HCT116 (cell line): ENCODE measurements around the gene TRAPPC1. TPM values are rescaled to one million over a fixed set of nuclear protein-coding genes. Genes with fewer than 3 reads are reported as not detected.

Experiments used
- ATAC-seq: fragments of 200-7000 bp; cut with Tn5 transposase; 2 replicates; pipeline ENCODE4 v1.9.1; 2020; ENCODE audit warnings: mild to moderate bottlenecking, moderate library complexity
- BruUV-seq: library from RNA; stranded (reverse); fragments of 400-500 nt; replicated peaks from 2 replicates; lab custom pipeline; 2021; lab: Mats Ljungman, UMichigan
- CTCF ChIA-PET: fragments of 300-600 bp; sonication (Branson Sonifier 250); formaldehyde crosslinking; loops from one replicate; lab custom pipeline; 2021; ENCODE audit warnings: antibody characterized with exemption; lab: Charles Lee
- POLR2A ChIA-PET: fragments of 300-600, 350-600 bp; sonication (Branson Sonifier 250); formaldehyde crosslinking; loops from one replicate; lab custom pipeline; 2021; ENCODE audit warnings: antibody characterized with exemption; lab: Charles Lee
- RAD21 ChIA-PET, 2 experiments: fragments of 300-600 bp; sonication (Branson Sonifier 250); formaldehyde crosslinking; loops; one replicate each; lab custom pipeline; 2023; ENCODE audit warnings: low total read pairs in 2 of 2; ENCODE audit not compliant: uncharacterized antibody in 2 of 2, unreplicated experiment in 2 of 2, low non-redundant PET in 1 of 2; lab: Charles Lee
- DNase-seq: peaks from one replicate; pipeline ENCODE4 v3.0.0-alpha.2; 2010; ENCODE audit warnings: low read depth, low spot score
- H2AFZ ChIP-seq: fragments of 200-600 bp; shearing (Covaris generic), sonication (generic); 2 replicates; pipeline ENCODE4 v1.6.1; 2017; ENCODE audit warnings: low read depth, mixed run types, mixed read lengths, antibody characterized with exemption, low read length; ENCODE audit not compliant: poor library complexity, severe bottlenecking
- H3K27ac ChIP-seq: 2 replicates; pipeline ENCODE4 v1.5.1; 2012; ENCODE audit warnings: low read depth, low read length
- H3K27me3 ChIP-seq: fragments of 200-600 bp; sonication (generic); 2 replicates; pipeline ENCODE4 v1.6.1; 2016; ENCODE audit warnings: mixed run types, low read length, mixed read lengths; ENCODE audit not compliant: insufficient read depth
- H3K36me3 ChIP-seq, 2 experiments: fragments of 200-500 bp in 1 of 2; fragments of 200-600 bp in 1 of 2; sonication (Bioruptor generic) in 1 of 2; sonication (generic) in 1 of 2; 2 replicates each; pipeline versions ENCODE4 v1.5.1 to v1.6.1; 2014 to 2016; ENCODE audit warnings: low read length in 2 of 2, inconsistent platforms in 1 of 2, mixed read lengths in 1 of 2, mixed run types in 1 of 2; ENCODE audit not compliant: insufficient read depth in 2 of 2, control insufficient read depth in 1 of 2
- H3K4me1 ChIP-seq, 2 experiments: fragments of 200-600 bp in 1 of 2; sonication (generic) in 1 of 2; 2 replicates each; pipeline versions ENCODE4 v1.5.1 to v1.6.1; 2012 to 2017; ENCODE audit warnings: low read length in 2 of 2, inconsistent platforms in 1 of 2, mild to moderate bottlenecking in 1 of 2, mixed read lengths in 1 of 2, mixed run types in 1 of 2, moderate library complexity in 1 of 2; ENCODE audit not compliant: insufficient read depth in 2 of 2, control insufficient read depth in 1 of 2
- H3K4me2 ChIP-seq: fragments of 200-600 bp; sonication (generic); 2 replicates; pipeline ENCODE4 v1.6.1; 2017; ENCODE audit warnings: mixed run types, low read length, mixed read lengths
- H3K4me3 ChIP-seq, 2 experiments: fragments of 200-600 bp in 1 of 2; sonication (generic) in 1 of 2; replicated peaks in 1 of 2; 2 replicates each; pipeline ENCODE4 v1.5.1; 2011 to 2016; ENCODE audit warnings: low read length in 2 of 2, control low read depth in 1 of 2, low read depth in 1 of 2, mild to moderate bottlenecking in 1 of 2, mixed read lengths in 1 of 2, mixed run types in 1 of 2
- H3K79me2 ChIP-seq: fragments of 200-600 bp; sonication (generic); 2 replicates; pipeline ENCODE4 v1.6.1; 2017; ENCODE audit warnings: mild to moderate bottlenecking, mixed run types, low read length, moderate library complexity, mixed read lengths; ENCODE audit not compliant: insufficient read depth
- H3K9ac ChIP-seq: fragments of 200-600 bp; sonication (generic); 2 replicates; pipeline ENCODE4 v1.6.1; 2016; ENCODE audit warnings: low read length, mixed read lengths
- H3K9me2 ChIP-seq: fragments of 200-600 bp; sonication (generic), shearing (Covaris generic); 2 replicates; pipeline ENCODE4 v1.6.1; 2017; ENCODE audit warnings: mixed run types, mild to moderate bottlenecking, moderate library complexity; ENCODE audit not compliant: insufficient read depth
- H3K9me3 ChIP-seq, 2 experiments: fragments of 200-500 bp in 1 of 2; fragments of 200-600 bp in 1 of 2; sonication (Bioruptor generic) in 1 of 2; sonication (generic) in 1 of 2; 2 replicates each; pipeline ENCODE4 v1.6.1; 2014 to 2017; ENCODE audit warnings: low read length in 2 of 2, mixed read lengths in 2 of 2, inconsistent platforms in 1 of 2, low read depth in 1 of 2, mild to moderate bottlenecking in 1 of 2, mixed run types in 1 of 2, moderate library complexity in 1 of 2; ENCODE audit not compliant: control insufficient read depth in 1 of 2, insufficient read depth in 1 of 2
- H4K20me1 ChIP-seq: fragments of 200-600 bp; sonication (generic), shearing (Covaris generic); 2 replicates; pipeline ENCODE4 v1.6.1; 2017; ENCODE audit warnings: mixed run types, mild to moderate bottlenecking, moderate library complexity; ENCODE audit not compliant: insufficient read depth
- CBX3 ChIP-seq: IDR thresholded peaks from 2 replicates; pipeline ENCODE4 v1.6.1; 2012; ENCODE audit warnings: low read depth
- EGR1 ChIP-seq: IDR thresholded peaks from 2 replicates; pipeline ENCODE4 v1.6.1; 2012; ENCODE audit warnings: low read depth
- ELF1 ChIP-seq: IDR thresholded peaks from 2 replicates; pipeline ENCODE4 v1.6.1; 2012; ENCODE audit warnings: low read depth, borderline replicate concordance
- EZH2 ChIP-seq: fragments of 200-600 bp; sonication (generic); IDR thresholded peaks from 2 replicates; pipeline ENCODE4 v1.6.1; 2017; ENCODE audit warnings: antibody characterized with exemption, mixed run types
- EZH2phosphoT487 ChIP-seq: fragments of 200-600 bp; IDR thresholded peaks from 2 replicates; pipeline ENCODE4 v1.6.1; 2018; ENCODE audit warnings: antibody characterized with exemption, borderline replicate concordance
- FOSL1 ChIP-seq: IDR thresholded peaks from 2 replicates; pipeline ENCODE4 v1.6.1; 2012; ENCODE audit warnings: low read depth
- JUND ChIP-seq: IDR thresholded peaks from 2 replicates; pipeline ENCODE4 v1.6.1; 2012
- POLR2A ChIP-seq: IDR thresholded peaks from 2 replicates; pipeline ENCODE4 v1.7.0; 2011; ENCODE audit warnings: borderline replicate concordance; ENCODE audit not compliant: insufficient read depth, insufficient read length; ENCODE audit errors: extremely low read depth
- POLR2AphosphoS5 ChIP-seq: IDR thresholded peaks from 2 replicates; pipeline ENCODE4 v1.6.1; 2011; ENCODE audit warnings: mild to moderate bottlenecking, low read depth, low read length, moderate library complexity
- RAD21 ChIP-seq: IDR thresholded peaks from 2 replicates; pipeline ENCODE4 v1.6.1; 2012; ENCODE audit warnings: low read depth, mild to moderate bottlenecking
- SRF ChIP-seq: IDR thresholded peaks from 2 replicates; pipeline ENCODE4 v1.6.1; 2012; ENCODE audit warnings: low read depth
- TCF7L2 ChIP-seq: IDR thresholded peaks from 2 replicates; pipeline ENCODE4 v1.7.0; 2011; ENCODE audit warnings: borderline replicate concordance, inconsistent platforms; ENCODE audit not compliant: insufficient read depth, insufficient read length; ENCODE audit errors: extremely low read depth
- YY1 ChIP-seq: IDR thresholded peaks from 2 replicates; pipeline ENCODE4 v1.6.1; 2011; ENCODE audit warnings: low read length, low read depth, moderate library complexity, mild to moderate bottlenecking; ENCODE audit not compliant: insufficient replicate concordance; ENCODE audit errors: extremely low read depth
- ZFX ChIP-seq: fragments of 450-650 bp; IDR thresholded peaks from 2 replicates; pipeline ENCODE4 v1.6.1; 2017
- ZNF274 ChIP-seq: fragments of 200-500 bp; sonication (Bioruptor generic); IDR thresholded peaks from 2 replicates; pipeline ENCODE4 v1.6.1; 2014; ENCODE audit warnings: mild to moderate bottlenecking, low read depth, low read length, inconsistent platforms
- intact Hi-C: fragments of 100-400 bp; cut with micrococcal nuclease; formaldehyde crosslinking; loops from 2 replicates; pipeline ENCODE4 v1.10.0; 2022
- total RNA-seq: library from RNA; stranded (reverse); gene quantifications from one replicate; pipeline ENCODE4 v1.2.1, GENCODE V29; 2021; ENCODE audit not compliant: unreplicated experiment
- TF ChIP-seq, protein P1 (sequence below), 3 experiments: fragments of 200-600 bp in 1 of 3; sonication (generic) in 1 of 3; IDR thresholded peaks in 2 of 3; conservative IDR thresholded peaks in 1 of 3; 2 replicates each; pipeline ENCODE4 v1.5.1; 2012 to 2017; ENCODE audit warnings: low read depth in 2 of 3, low read length in 2 of 3, antibody characterized with exemption in 1 of 3, borderline replicate concordance in 1 of 3, control low read depth in 1 of 3, mild to moderate bottlenecking in 1 of 3, mixed read lengths in 1 of 3, mixed run types in 1 of 3, moderate library complexity in 1 of 3; ENCODE audit not compliant: insufficient read depth in 1 of 3
- TF ChIP-seq, protein P2 (sequence below): IDR thresholded peaks from 2 replicates; pipeline ENCODE4 v1.6.1; 2012
- TF ChIP-seq, protein P3 (sequence below): IDR thresholded peaks from 2 replicates; pipeline ENCODE4 v1.6.1; 2012
- TF ChIP-seq, protein P4 (sequence below): IDR thresholded peaks from 2 replicates; pipeline ENCODE4 v1.6.1; 2011; ENCODE audit warnings: mild to moderate bottlenecking, low read length, moderate library complexity; ENCODE audit not compliant: insufficient replicate concordance; ENCODE audit errors: extremely low read depth

Gene TRAPPC1
- total RNA-seq, 1 experiment from 2014 or later = 123 TPM

DNA sequence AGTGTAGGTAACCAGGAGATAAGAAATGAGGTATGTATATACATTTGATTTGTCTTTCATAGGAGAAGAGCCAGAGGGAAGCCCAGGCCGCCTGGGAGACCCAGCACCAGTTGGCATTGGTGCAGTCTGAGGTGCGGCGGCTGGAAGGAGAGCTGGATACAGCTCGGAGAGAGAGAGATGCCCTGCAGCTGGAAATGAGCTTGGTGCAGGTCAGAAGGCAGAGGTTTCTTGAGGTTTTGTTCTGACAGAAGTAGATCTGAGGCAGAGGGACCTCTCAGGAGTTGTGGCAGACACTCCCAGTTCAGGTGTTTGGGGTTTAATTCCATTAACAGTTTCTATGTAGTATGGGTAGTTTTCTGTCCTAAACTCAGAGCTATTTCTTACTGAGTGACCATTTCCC is 8.3 kb upstream of the TRAPPC1 start:
- ChIA-PET RAD21 (no interaction called here), POLR2A (no interaction called here), CTCF (no interaction called here)
- Histone ChIP-seq H3K27ac (no peak overlapping the region), H3K9me2 (no peaks in the 10 kb centered on the region), H3K4me2 (no peak overlapping the region), H3K36me3 (peaks cover 54 to 61% of the 10 kb centered on the region in 2 experiments), H3K4me3 (no peak overlapping the region), H2AFZ (no peak overlapping the region), H3K9ac (no peak overlapping the region), H3K79me2 (no peaks in the 10 kb centered on the region; the same call in 1 of the 2 replicates), H3K9me3 (no peaks in the 10 kb centered on the region), H4K20me1 (no peaks in the 10 kb centered on the region), H3K4me1 (no peaks in the 10 kb centered on the region), H3K27me3 (no peaks in the 10 kb centered on the region)
- BruUV-seq = no TSS peak
- ATAC-seq (no peak), DNase-seq (no peak)
- intact Hi-C loops = no loop called here
- TF ChIP-seq, protein P1, sequence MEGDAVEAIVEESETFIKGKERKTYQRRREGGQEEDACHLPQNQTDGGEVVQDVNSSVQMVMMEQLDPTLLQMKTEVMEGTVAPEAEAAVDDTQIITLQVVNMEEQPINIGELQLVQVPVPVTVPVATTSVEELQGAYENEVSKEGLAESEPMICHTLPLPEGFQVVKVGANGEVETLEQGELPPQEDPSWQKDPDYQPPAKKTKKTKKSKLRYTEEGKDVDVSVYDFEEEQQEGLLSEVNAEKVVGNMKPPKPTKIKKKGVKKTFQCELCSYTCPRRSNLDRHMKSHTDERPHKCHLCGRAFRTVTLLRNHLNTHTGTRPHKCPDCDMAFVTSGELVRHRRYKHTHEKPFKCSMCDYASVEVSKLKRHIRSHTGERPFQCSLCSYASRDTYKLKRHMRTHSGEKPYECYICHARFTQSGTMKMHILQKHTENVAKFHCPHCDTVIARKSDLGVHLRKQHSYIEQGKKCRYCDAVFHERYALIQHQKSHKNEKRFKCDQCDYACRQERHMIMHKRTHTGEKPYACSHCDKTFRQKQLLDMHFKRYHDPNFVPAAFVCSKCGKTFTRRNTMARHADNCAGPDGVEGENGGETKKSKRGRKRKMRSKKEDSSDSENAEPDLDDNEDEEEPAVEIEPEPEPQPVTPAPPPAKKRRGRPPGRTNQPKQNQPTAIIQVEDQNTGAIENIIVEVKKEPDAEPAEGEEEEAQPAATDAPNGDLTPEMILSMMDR (IDR thresholded peaks at IDR 0.05 in 2 of 3, conservative IDR thresholded peaks at IDR 0.05 in 1 of 3; ENCODE audit: borderline replicate concordance in 1 of 3, insufficient read depth in 1 of 3, low read depth in 2 of 3, low read length in 2 of 3) = no peak
- TF ChIP-seq, protein P2, sequence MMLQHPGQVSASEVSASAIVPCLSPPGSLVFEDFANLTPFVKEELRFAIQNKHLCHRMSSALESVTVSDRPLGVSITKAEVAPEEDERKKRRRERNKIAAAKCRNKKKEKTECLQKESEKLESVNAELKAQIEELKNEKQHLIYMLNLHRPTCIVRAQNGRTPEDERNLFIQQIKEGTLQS = no peak
- no peak for TF ChIP-seq EZH2
- no peak for TF ChIP-seq ZFX
- TF ChIP-seq, protein P3, sequence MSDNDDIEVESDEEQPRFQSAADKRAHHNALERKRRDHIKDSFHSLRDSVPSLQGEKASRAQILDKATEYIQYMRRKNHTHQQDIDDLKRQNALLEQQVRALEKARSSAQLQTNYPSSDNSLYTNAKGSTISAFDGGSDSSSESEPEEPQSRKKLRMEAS = no peak
- no peak for TF ChIP-seq YY1
- TF ChIP-seq, protein P4, sequence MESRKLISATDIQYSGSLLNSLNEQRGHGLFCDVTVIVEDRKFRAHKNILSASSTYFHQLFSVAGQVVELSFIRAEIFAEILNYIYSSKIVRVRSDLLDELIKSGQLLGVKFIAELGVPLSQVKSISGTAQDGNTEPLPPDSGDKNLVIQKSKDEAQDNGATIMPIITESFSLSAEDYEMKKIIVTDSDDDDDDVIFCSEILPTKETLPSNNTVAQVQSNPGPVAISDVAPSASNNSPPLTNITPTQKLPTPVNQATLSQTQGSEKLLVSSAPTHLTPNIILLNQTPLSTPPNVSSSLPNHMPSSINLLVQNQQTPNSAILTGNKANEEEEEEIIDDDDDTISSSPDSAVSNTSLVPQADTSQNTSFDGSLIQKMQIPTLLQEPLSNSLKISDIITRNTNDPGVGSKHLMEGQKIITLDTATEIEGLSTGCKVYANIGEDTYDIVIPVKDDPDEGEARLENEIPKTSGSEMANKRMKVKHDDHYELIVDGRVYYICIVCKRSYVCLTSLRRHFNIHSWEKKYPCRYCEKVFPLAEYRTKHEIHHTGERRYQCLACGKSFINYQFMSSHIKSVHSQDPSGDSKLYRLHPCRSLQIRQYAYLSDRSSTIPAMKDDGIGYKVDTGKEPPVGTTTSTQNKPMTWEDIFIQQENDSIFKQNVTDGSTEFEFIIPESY = no peak
- TF ChIP-seq ZNF274 = no peak
- no peak for TF ChIP-seq ELF1
- TF ChIP-seq EGR1 = no peak
- TF ChIP-seq TCF7L2 = no peak
- TF ChIP-seq RAD21 = no peak
- TF ChIP-seq CBX3 = no peak
- TF ChIP-seq JUND = no peak
- TF ChIP-seq SRF = no peak
- TF ChIP-seq POLR2A = no peak
- no peak for TF ChIP-seq EZH2phosphoT487
- TF ChIP-seq POLR2AphosphoS5 = no peak
- no peak for TF ChIP-seq FOSL1
